Activated naive CD8-positive, alpha-beta T cell treated with anti-CD3 and anti-CD28 coated beads, Interleukin-2, amount 50 U/mL, for 24 hours (primary cell): ENCODE data around the gene FNTB.

Experiments used
- ATAC-seq: fragments of 150-1000 bp; cut with Tn5 transposase; one replicate; pipeline ENCODE4 v1.10.0; 2021
- DNase-seq: peaks from one replicate; pipeline ENCODE4 v3.0.0; 2021
- H3K27ac Mint-ChIP-seq: one replicate; pipeline ENCODE4 v1.8.0; 2021; ENCODE audit warnings: mild to moderate bottlenecking, mixed read lengths
- H3K27me3 Mint-ChIP-seq: one replicate; pipeline ENCODE4 v1.8.0; 2021; ENCODE audit warnings: mixed read lengths
- H3K36me3 Mint-ChIP-seq: one replicate; pipeline ENCODE4 v1.8.0; 2021; ENCODE audit warnings: low read depth, mixed read lengths
- H3K4me1 Mint-ChIP-seq: one replicate; pipeline ENCODE4 v1.8.0; 2021; ENCODE audit warnings: mixed read lengths
- H3K4me3 Mint-ChIP-seq: one replicate; pipeline ENCODE4 v1.8.0; 2021; ENCODE audit warnings: mild to moderate bottlenecking, moderate library complexity, mixed read lengths
- H3K9me3 Mint-ChIP-seq: one replicate; pipeline ENCODE4 v1.8.0; 2021; ENCODE audit warnings: mixed read lengths

FNTB gene

GRCh38 chr14:65033181-65033580 lies 46.5 kb downstream of the FNTB start:
- DNase-seq: no peak
- no peaks in the 10 kb centered on the region for H3K27me3 Mint-ChIP-seq
- H3K36me3 Mint-ChIP-seq: peaks cover 28% of the 10 kb centered on the region
- H3K9me3 Mint-ChIP-seq: no peaks in the 10 kb centered on the region
- H3K27ac Mint-ChIP-seq: no peak overlapping the region
- no peak overlapping the region for H3K4me3 Mint-ChIP-seq
- no peaks in the 10 kb centered on the region for H3K4me1 Mint-ChIP-seq
- ATAC-seq: no peak

DNA sequence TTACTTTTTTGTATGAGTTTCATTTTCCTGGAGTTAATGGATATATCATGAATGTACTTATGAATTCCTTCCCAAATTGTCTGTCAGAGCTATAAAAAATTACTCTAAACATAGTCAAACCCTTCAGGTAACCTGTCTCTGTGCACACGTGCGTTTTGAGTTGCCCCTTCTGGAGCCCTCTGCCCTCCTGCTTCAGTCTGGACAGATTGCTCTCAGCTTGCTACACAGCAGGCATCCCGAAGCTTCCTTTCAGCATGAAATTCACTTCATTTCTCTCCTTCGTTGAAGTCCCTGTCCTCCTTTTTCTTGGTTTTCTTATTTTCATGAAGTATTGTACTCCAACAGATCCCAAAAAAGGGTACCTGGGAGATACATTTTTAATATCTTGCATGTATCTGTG lies 47.3 kb downstream of the FNTB start:
- Mint-ChIP-seq H3K27me3 (no peaks in the 10 kb centered on the region), H3K36me3 (peaks cover 31% of the 10 kb centered on the region), H3K4me1 (no peaks in the 10 kb centered on the region), H3K27ac (no peak overlapping the region), H3K4me3 (no peak overlapping the region), H3K9me3 (no peaks in the 10 kb centered on the region)
- ATAC-seq (no peak), DNase-seq (no peak)

DNA sequence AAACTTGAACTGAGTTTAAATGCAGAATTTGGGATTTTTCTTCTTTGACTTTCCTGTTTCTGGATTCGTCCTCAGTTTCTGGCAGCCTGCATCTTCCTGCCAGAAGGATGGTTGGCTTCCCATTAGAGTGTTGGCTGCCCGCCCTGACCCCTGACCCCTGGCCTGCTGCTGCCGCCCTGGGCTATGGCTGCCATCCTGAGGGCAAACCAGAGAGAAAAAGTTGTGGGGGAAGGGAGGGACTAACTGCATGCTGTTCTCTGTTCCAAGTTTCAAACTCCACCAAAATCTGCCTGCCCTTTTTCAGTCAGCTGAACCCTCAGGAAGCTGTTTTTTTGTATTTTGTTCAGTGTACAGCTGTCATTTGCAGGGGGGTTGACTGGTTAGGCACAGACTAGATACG lies 48.4 kb downstream of the FNTB start:
- Mint-ChIP-seq H3K4me3 (no peak overlapping the region), H3K9me3 (no peaks in the 10 kb centered on the region), H3K27me3 (no peaks in the 10 kb centered on the region), H3K27ac (no peak overlapping the region), H3K36me3 (peaks cover 25% of the 10 kb centered on the region), H3K4me1 (no peaks in the 10 kb centered on the region)
- DNase-seq (no peak), ATAC-seq (no peak)

DNA sequence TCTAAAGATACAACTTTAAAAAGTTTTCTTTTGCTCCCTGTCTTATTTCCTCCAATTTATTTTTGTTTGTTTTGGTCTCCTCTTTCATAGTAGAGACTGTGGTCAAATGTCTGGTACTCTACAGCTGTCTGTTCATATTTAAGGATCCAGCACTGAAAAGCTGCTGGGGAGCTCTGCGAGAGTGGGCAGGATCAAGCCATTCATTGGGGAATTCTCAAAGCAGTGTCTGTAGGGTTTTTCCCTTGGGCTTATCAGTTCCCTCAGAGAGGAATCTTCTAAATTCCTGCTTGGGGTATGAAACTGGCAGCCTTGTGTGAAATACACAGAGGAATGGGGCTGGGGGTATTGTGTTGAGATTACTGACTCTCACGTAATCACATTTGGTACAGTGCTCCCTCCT lies 52.3 kb downstream of the FNTB start:
- Mint-ChIP-seq H3K4me3 (no peak overlapping the region), H3K36me3 (peaks cover 18% of the 10 kb centered on the region), H3K9me3 (no peaks in the 10 kb centered on the region), H3K4me1 (no peaks in the 10 kb centered on the region), H3K27me3 (no peaks in the 10 kb centered on the region), H3K27ac (no peak overlapping the region)
- ATAC-seq: no peak
- DNase-seq: no peak

DNA sequence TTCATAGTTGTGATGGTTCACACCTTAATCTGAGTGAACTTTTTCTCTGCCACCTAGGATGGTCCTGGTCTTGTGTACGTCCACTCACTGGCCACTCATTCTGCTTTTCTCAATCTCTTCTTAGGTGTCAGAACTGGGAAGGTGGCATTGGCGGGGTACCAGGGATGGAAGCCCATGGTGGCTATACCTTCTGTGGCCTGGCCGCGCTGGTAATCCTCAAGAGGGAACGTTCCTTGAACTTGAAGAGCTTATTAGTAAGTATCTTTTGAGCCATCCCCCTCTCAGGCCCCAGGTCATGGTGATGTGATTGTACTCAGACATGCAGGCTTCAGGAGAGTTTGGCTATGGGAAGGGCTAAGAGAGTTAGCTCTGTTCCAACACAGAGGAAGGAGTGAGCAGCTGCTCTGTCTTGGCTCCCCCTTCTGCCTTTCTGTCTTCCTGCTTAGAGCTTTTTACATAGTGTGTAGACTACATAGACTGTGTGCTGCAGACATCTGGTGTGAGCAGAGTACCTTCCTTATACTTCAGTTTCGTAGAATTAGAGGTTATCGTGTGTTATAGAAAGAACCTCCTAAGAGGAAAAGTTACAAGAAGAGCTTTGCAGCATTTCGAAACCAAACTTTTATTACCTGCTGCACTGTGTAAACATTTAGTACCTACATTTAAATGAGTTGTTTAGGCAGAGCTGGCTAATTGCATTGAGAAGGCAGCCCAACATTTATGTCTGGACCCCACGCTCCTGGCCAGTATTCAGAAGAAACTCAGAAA lies 54.2 kb downstream of the FNTB start:
- H3K4me1 Mint-ChIP-seq: peaks cover 3% of the 10 kb centered on the region
- DNase-seq: no peak
- no peaks in the 10 kb centered on the region for H3K27me3 Mint-ChIP-seq
- H3K9me3 Mint-ChIP-seq: no peaks in the 10 kb centered on the region
- H3K27ac Mint-ChIP-seq: no peak overlapping the region
- H3K4me3 Mint-ChIP-seq: no peak overlapping the region
- ATAC-seq: no peak
- H3K36me3 Mint-ChIP-seq: peaks cover 16% of the 10 kb centered on the region

DNA sequence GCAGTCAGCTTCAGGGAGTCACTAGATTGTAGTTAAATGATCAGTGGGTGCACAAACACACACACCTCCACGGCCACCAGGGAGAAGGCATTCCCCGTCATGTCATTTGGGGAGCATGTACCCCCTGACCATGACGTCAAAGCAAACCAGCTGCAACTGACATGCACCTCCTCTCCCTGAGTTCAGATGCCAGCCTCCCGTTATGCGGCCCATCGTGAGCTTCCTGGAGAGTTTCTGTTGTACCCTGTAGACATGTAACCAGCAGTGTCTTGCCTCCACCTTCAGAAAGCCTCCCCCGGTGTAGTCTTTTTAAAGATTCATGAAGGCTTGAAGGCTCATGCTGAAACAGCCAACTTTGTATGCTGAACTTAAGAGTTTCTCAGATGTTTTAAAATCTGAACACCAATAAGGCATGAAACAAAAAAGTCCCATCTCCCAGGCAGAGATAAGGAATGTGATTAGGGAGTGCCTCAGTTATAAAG lies 54.8 kb downstream of the FNTB start:
- Mint-ChIP-seq H3K9me3 (no peaks in the 10 kb centered on the region), H3K27me3 (no peaks in the 10 kb centered on the region), H3K27ac (no peak overlapping the region), H3K4me1 (peaks cover 3% of the 10 kb centered on the region), H3K4me3 (no peak overlapping the region), H3K36me3 (peaks cover 17% of the 10 kb centered on the region)
- no peak for ATAC-seq
- no peak for DNase-seq

GRCh38 chr14:65042296-65042695 lies 55.6 kb downstream of the FNTB start:
- no peak overlapping the region for H3K27ac Mint-ChIP-seq
- no peaks in the 10 kb centered on the region for H3K27me3 Mint-ChIP-seq
- DNase-seq (no peak), ATAC-seq (no peak)
- H3K4me3 Mint-ChIP-seq: no peak overlapping the region
- H3K36me3 Mint-ChIP-seq: peaks cover 21% of the 10 kb centered on the region
- peaks cover 3% of the 10 kb centered on the region for H3K4me1 Mint-ChIP-seq
- H3K9me3 Mint-ChIP-seq: no peaks in the 10 kb centered on the region

DNA sequence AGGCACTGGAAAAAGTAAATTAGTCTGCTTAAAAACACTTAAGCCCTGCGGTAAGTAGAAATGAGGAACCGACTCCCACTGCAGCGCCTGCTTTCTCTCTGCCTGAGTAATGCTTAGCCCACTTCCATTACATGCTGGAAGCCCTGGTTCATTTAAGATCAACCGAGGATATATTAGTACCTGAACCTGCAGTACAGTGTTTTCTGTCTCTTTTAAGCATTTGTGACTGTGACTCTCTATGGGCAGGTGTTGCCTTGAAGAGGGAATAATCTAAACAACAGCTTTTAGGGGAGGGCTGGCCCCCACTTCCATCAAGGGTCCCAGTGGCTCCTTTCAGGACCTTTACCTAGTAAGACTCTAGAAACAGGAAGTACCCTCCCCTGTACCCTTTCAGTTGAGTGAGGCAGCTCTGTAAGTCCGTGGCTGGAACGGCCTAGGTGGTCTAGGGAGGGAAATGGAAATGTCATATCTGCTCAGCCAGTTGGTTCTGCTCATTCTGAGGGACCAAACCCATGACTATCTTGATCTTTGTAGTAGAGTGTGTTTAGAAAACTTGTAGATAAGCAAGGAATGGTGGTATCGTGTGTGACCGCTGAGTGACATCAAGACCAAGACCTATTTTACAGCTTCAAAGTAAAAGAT lies 56.2 kb downstream of the FNTB start:
- ATAC-seq (no peak), DNase-seq (no peak)
- H3K27me3 Mint-ChIP-seq: no peaks in the 10 kb centered on the region
- H3K36me3 Mint-ChIP-seq: peaks cover 22% of the 10 kb centered on the region
- no peak overlapping the region for H3K4me3 Mint-ChIP-seq
- H3K9me3 Mint-ChIP-seq: no peaks in the 10 kb centered on the region
- peaks cover 4% of the 10 kb centered on the region for H3K4me1 Mint-ChIP-seq
- no peak overlapping the region for H3K27ac Mint-ChIP-seq

DNA sequence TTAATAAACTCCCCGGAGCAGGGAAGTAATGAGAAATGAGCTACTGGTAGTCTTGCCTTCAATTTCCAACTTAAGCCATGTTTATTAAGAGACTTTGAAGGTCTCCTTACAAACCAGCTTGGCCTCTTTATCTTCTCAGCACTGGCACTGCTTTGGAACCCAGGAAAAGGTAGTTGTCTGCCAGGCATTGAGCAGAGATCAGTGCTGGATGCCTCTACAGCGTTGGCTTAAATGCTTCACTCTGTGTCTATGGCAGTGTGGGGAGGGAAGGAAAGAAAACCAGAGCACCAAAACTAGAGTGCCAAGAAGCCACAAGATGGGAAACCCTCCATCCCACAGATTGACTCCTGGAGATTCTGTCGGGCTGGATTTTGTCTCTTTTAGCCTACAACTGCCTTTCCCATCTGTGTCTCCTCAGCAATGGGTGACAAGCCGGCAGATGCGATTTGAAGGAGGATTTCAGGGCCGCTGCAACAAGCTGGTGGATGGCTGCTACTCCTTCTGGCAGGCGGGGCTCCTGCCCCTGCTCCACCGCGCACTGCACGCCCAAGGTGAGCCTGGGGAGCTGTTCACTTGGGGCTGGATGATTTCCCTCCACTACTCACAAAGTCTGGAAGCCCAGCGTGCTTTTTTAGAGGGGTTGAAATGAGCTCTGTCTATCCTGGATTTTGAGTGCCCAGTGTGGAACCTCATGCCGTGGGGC lies 57.3 kb downstream of the FNTB start:
- no peak for DNase-seq
- Mint-ChIP-seq H3K27ac (peak overlapping the region; percentile 47), H3K36me3 (peaks cover 21% of the 10 kb centered on the region)

DNA sequence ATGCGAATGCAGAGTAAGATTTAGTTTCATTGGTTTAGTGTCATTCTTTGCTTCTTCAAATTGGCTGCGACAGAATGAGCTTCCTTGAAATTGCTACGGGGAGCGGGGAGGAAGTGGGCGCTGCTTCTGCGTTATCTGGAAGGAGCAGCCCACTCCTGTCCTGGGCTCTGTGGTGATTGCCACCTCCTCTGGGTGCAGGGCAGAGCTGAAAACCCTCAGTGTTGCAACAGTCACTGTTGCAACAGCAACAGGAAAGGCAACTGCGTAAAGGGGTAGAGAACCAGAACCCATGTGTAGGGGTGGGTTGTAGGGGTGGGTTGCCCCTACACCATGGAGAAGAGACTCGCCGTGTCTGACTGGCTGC lies 57.9 kb downstream of the FNTB start:
- Mint-ChIP-seq H3K27ac (no peak overlapping the region), H3K4me1 (peaks cover 4% of the 10 kb centered on the region), H3K27me3 (no peaks in the 10 kb centered on the region), H3K36me3 (peaks cover 21% of the 10 kb centered on the region), H3K9me3 (no peaks in the 10 kb centered on the region), H3K4me3 (no peak overlapping the region)
- ATAC-seq (no peak), DNase-seq (no peak)

More for the DNA sequence above, 57.3 kb downstream of the FNTB start:
- ATAC-seq: no peak
- Mint-ChIP-seq H3K4me1 (peaks cover 4% of the 10 kb centered on the region), H3K27me3 (no peaks in the 10 kb centered on the region), H3K9me3 (no peaks in the 10 kb centered on the region), H3K4me3 (no peak overlapping the region)

DNA sequence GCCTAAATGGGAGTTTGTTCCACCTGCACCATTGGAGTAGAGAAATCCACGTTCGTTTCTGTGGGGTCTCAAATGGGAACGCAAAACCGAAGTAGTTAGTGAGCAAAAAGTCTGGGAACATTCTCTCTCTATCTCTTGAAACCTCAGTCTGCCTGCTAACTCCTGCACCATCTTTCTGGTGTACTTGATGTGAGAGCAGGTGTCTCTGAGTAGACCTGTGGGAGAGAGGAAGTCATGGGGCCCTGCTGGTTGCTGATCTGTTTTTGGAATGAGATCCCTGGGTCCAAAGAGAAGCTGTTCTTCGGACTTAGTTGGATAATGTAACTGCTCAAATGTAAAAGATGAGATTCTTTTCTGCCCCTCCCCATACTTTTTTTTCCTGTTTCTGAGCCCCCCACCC lies 58.3 kb downstream of the FNTB start:
- Mint-ChIP-seq H3K4me3 (no peak overlapping the region), H3K27me3 (no peaks in the 10 kb centered on the region), H3K4me1 (peaks cover 4% of the 10 kb centered on the region), H3K27ac (no peak overlapping the region), H3K36me3 (peaks cover 21% of the 10 kb centered on the region), H3K9me3 (no peaks in the 10 kb centered on the region)
- DNase-seq (no peak), ATAC-seq (no peak)

- Mint-ChIP-seq H3K4me3 (no peak overlapping the region), H3K9me3 (no peaks in the 10 kb centered on the region), H3K4me1 (peaks cover 4% of the 10 kb centered on the region), H3K36me3 (peaks cover 21% of the 10 kb centered on the region), H3K27ac (no peak overlapping the region), H3K27me3 (no peaks in the 10 kb centered on the region)
- DNase-seq: no peak
- ATAC-seq: no peak
Observed at GRCh38 chr14:65045709-65046108, 59.0 kb downstream of the FNTB start.

DNA sequence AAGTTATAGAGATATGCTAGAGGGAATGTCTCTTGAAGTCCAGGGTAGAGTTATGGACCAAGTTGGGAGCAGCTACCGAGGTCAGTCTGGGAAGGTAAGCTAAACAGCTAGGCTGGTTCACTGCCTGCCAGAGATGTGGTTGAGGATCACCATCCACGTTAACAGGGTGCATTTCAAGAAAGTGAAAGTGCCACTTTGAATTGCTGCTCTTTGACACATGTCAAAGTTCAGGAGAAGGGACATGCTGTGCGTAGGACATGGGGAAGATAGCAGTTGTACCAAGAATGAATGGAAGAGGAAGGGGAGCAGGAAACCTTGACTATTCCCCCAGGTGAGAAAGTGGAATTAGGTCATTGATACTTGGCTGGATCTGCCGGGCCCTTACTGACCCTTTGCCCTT lies 66.1 kb downstream of the FNTB start:
- H3K27ac Mint-ChIP-seq: no peak overlapping the region
- H3K9me3 Mint-ChIP-seq: no peaks in the 10 kb centered on the region
- H3K27me3 Mint-ChIP-seq: no peaks in the 10 kb centered on the region
- DNase-seq: no peak
- H3K4me3 Mint-ChIP-seq: no peak overlapping the region
- no peak for ATAC-seq
- no peaks in the 10 kb centered on the region for H3K4me1 Mint-ChIP-seq
- H3K36me3 Mint-ChIP-seq: peaks cover 18% of the 10 kb centered on the region

- no peaks in the 10 kb centered on the region for H3K4me1 Mint-ChIP-seq
- H3K27me3 Mint-ChIP-seq: no peaks in the 10 kb centered on the region
- ATAC-seq (no peak), DNase-seq (no peak)
- peaks cover 15% of the 10 kb centered on the region for H3K36me3 Mint-ChIP-seq
- H3K4me3 Mint-ChIP-seq: no peak overlapping the region
- no peaks in the 10 kb centered on the region for H3K9me3 Mint-ChIP-seq
- H3K27ac Mint-ChIP-seq: no peak overlapping the region
Observed at GRCh38 chr14:65053466-65053865, 66.8 kb downstream of the FNTB start.

- no peaks in the 10 kb centered on the region for H3K27me3 Mint-ChIP-seq
- H3K4me1 Mint-ChIP-seq: no peaks in the 10 kb centered on the region
- peaks cover 17% of the 10 kb centered on the region for H3K36me3 Mint-ChIP-seq
- H3K27ac Mint-ChIP-seq: no peak overlapping the region
- peak; percentile 43 for ATAC-seq
- H3K9me3 Mint-ChIP-seq: no peaks in the 10 kb centered on the region
- H3K4me3 Mint-ChIP-seq: no peak overlapping the region
- no peak for DNase-seq
Observed at GRCh38 chr14:65054471-65055085, 67.9 kb downstream of the FNTB start.
